ENCODE results near the gene GPR26. TPM values are rescaled to one million over a fixed set of nuclear protein-coding genes. Genes with fewer than 3 reads are reported as not detected.

GPR26 gene
- polyA plus RNA-seq, 1 of the 3 experiments (the other 2 are of a cell fraction) = not detected

DNA sequence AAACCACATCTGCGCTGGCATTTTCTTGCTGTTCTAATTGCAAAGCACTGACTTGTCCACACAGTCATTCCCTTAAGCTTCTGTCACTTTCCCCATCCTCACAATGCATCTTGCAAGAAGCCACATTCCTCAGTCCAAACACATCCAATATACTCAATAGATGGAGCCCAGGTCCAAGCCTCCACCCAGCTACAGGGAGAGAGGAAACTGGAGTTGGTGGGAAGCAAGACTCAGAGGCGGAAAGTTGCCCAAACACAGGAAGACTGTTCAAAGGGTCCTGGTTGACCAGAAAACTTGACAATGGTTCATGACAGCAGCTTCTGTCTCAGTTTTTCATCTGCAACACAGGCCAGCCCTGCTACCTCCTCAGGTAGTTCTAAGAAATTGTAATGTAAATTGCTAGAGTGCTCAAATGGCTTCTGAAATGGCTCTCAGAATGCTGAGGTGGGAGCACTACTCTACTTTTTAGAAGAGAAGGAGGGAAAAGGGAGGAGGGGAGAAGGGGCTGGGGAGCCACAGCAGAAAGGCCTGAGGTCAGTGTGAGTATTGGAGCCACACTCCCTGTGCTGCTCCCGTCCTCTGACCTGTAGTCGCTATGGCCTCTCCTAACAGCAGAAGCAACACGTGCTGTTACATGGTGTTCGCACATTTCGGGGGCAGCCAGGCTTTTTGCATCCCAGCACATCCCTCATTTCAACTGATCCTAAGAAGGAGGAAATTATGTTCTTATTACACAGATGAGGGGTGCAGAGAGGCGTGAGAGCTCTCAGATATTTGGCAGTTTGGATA is 46.9 kb upstream of the GPR26 start:
- Histone ChIP-seq H3K27me3 (ENCODE audit: insufficient read depth) (no peaks in the 10 kb centered on the region), H3K79me2 (ENCODE audit: insufficient read depth) (no peaks in the 10 kb centered on the region), H3K9me3 (no peaks in the 10 kb centered on the region), H2AFZ (ENCODE audit: low read depth) (no peak overlapping the region), H3K4me2 (no peak overlapping the region), H3F3A (replicated peaks; ENCODE audit: insufficient read depth) (no peaks in the 10 kb centered on the region), H3K9ac (no peak overlapping the region), H4K20me1 (ENCODE audit: insufficient read depth) (no peaks in the 10 kb centered on the region), H3K9me2 (no peaks in the 10 kb centered on the region), H3K4me1 (ENCODE audit: control insufficient read depth in 1 of 2, insufficient read depth in 2 of 2, low read depth in 1 of 2, low read length in 1 of 2) (peaks cover 0 to 3% of the 10 kb centered on the region in 2 experiments; a peak in 1 of 4 replicates), H3K27ac (ENCODE audit: low read depth in 2 of 2, low read length in 1 of 2) (no peak overlapping the region), H3K36me3 (replicated peaks in 1 of 2; ENCODE audit: control insufficient read depth in 1 of 2, insufficient read depth in 2 of 2, low read length in 1 of 2) (no peaks in the 10 kb centered on the region), H3K4me3 (ENCODE audit: low read depth in 2 of 2, low read length in 1 of 2) (no peak overlapping the region)
- CTCF ChIA-PET = no interaction called here
- POLR2A ChIA-PET = no interaction called here
- TF ChIP-seq GATA2 (CRISPR knock-in tag; IDR thresholded peaks at IDR 0.05) = no peak
- no peak for TF ChIP-seq FOXJ3 (CRISPR knock-in tag; IDR thresholded peaks at IDR 0.05)
- WGBS (ENCODE audit: low lambda C conversion rate) = 48% methylated on average over 8 of the region's 8 CpGs
- no peak for DNase-seq

DNA sequence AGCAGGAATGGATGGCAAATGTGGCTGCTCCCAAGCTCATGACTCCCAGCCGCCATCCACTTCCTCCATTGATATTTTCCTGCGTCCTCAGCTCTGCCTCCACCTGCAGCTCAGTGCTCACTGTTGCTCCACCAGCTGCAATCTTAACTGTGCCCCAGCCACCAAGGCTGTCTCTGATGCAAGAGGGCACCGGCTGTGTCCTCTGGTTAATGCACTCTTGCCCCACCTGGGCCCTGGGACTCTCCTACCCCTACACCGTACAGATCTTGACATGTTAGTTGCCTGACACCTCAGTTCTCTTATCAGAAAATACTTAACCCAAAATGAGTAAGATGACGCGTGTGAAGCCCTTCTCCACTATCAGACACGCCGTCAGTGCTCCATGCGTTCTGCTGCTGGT is 45.5 kb upstream of the GPR26 start:
- no peaks in the 10 kb centered on the region for H3K9me3 ChIP-seq
- no peaks in the 10 kb centered on the region for H3K79me2 ChIP-seq (ENCODE audit: insufficient read depth)
- H3K9ac ChIP-seq = no peak overlapping the region
- H3K4me2 ChIP-seq = no peak overlapping the region
- no peak overlapping the region for H3K27ac ChIP-seq (ENCODE audit: low read depth in 2 of 2, low read length in 1 of 2)
- no peaks in the 10 kb centered on the region for H3F3A ChIP-seq (replicated peaks; ENCODE audit: insufficient read depth)
- TF ChIP-seq RXRA (IDR thresholded peaks at IDR 0.05; ENCODE audit: borderline replicate concordance, low read depth) = no peak
- TF ChIP-seq, protein P1, sequence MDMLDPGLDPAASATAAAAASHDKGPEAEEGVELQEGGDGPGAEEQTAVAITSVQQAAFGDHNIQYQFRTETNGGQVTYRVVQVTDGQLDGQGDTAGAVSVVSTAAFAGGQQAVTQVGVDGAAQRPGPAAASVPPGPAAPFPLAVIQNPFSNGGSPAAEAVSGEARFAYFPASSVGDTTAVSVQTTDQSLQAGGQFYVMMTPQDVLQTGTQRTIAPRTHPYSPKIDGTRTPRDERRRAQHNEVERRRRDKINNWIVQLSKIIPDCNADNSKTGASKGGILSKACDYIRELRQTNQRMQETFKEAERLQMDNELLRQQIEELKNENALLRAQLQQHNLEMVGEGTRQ (IDR thresholded peaks at IDR 0.05; ENCODE audit: borderline replicate concordance, low read depth, low read length) = no peak
- TF ChIP-seq USF1 (IDR thresholded peaks at IDR 0.05; ENCODE audit: borderline replicate concordance, low read depth) = no peak
- TF ChIP-seq, protein P2, sequence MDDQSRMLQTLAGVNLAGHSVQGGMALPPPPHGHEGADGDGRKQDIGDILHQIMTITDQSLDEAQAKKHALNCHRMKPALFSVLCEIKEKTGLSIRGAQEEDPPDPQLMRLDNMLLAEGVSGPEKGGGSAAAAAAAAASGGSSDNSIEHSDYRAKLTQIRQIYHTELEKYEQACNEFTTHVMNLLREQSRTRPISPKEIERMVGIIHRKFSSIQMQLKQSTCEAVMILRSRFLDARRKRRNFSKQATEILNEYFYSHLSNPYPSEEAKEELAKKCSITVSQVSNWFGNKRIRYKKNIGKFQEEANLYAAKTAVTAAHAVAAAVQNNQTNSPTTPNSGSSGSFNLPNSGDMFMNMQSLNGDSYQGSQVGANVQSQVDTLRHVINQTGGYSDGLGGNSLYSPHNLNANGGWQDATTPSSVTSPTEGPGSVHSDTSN (IDR thresholded peaks at IDR 0.05) = no peak
- TF ChIP-seq GATA2 (CRISPR knock-in tag; IDR thresholded peaks at IDR 0.05) = 0 out of 2 replicates have a peak, but pooled peaks have one; percentile 25
- H2AFZ ChIP-seq (ENCODE audit: low read depth) = no peak overlapping the region
- H3K4me1 ChIP-seq (ENCODE audit: control insufficient read depth in 1 of 2, insufficient read depth in 2 of 2, low read depth in 1 of 2, low read length in 1 of 2) = peaks cover 0 to 3% of the 10 kb centered on the region in 2 experiments; a peak in 1 of 4 replicates
- H3K9me2 ChIP-seq = no peaks in the 10 kb centered on the region
- DNase-seq = no peak
- POLR2A ChIA-PET = no interaction called here
- 20% methylated on average over 9 of the region's 9 CpGs for WGBS (ENCODE audit: low lambda C conversion rate)
- CTCF ChIA-PET = no interaction called here
- no peaks in the 10 kb centered on the region for H3K36me3 ChIP-seq (replicated peaks in 1 of 2; ENCODE audit: control insufficient read depth in 1 of 2, insufficient read depth in 2 of 2, low read length in 1 of 2)
- H3K27me3 ChIP-seq (ENCODE audit: insufficient read depth) = no peaks in the 10 kb centered on the region
- H4K20me1 ChIP-seq (ENCODE audit: insufficient read depth) = no peaks in the 10 kb centered on the region
- no peak overlapping the region for H3K4me3 ChIP-seq (ENCODE audit: low read depth in 2 of 2, low read length in 1 of 2)

- CTCF ChIA-PET = interaction anchor here (0.5 to 1.0 kb wide), 2 partner anchors 9 to 124 kb away, joined by 3 read pairs; no protein-coding TSS in a partner anchor
- POLR2A ChIA-PET = no interaction called here
- H3K27me3 ChIP-seq (ENCODE audit: insufficient read depth) = no peaks in the 10 kb centered on the region
- H3K9ac ChIP-seq = no peak overlapping the region
- WGBS (ENCODE audit: low lambda C conversion rate) = 8% methylated on average over 2 of the region's 2 CpGs
- H4K20me1 ChIP-seq (ENCODE audit: insufficient read depth) = no peaks in the 10 kb centered on the region
- H3K4me3 ChIP-seq (ENCODE audit: low read depth in 2 of 2, low read length in 1 of 2) = no peak overlapping the region
- H3K9me2 ChIP-seq = no peaks in the 10 kb centered on the region
- no peaks in the 10 kb centered on the region for H3K79me2 ChIP-seq (ENCODE audit: insufficient read depth)
- H3K36me3 ChIP-seq (replicated peaks in 1 of 2; ENCODE audit: control insufficient read depth in 1 of 2, insufficient read depth in 2 of 2, low read length in 1 of 2) = no peaks in the 10 kb centered on the region
- no peak overlapping the region for H3K27ac ChIP-seq (ENCODE audit: low read depth in 2 of 2, low read length in 1 of 2)
- H2AFZ ChIP-seq (ENCODE audit: low read depth) = no peak overlapping the region
- H3F3A ChIP-seq (replicated peaks; ENCODE audit: insufficient read depth) = no peaks in the 10 kb centered on the region
- no peak overlapping the region for H3K4me2 ChIP-seq
- H3K4me1 ChIP-seq (ENCODE audit: control insufficient read depth in 1 of 2, insufficient read depth in 2 of 2, low read depth in 1 of 2, low read length in 1 of 2) = peaks cover 0 to 3% of the 10 kb centered on the region in 2 experiments; a peak in 1 of 4 replicates
- DNase-seq = no peak
- no peak for TF ChIP-seq POLR2AphosphoS5 (IDR thresholded peaks at IDR 0.05; ENCODE audit: low read depth, low read length)
- TF ChIP-seq, protein P2 (IDR thresholded peaks at IDR 0.05) = no peak
- TF ChIP-seq TCF12 (IDR thresholded peaks at IDR 0.05) = no peak
- TF ChIP-seq NRF1 (IDR thresholded peaks at IDR 0.05; ENCODE audit: low read depth, low read length) = no peak
- TF ChIP-seq EZH2phosphoT487 (IDR thresholded peaks at IDR 0.05; ENCODE audit: borderline replicate concordance, low read depth) = no peak
- TF ChIP-seq USF1 (IDR thresholded peaks at IDR 0.05; ENCODE audit: borderline replicate concordance, low read depth) = no peak
- no peak for TF ChIP-seq JUND (IDR thresholded peaks at IDR 0.05)
- no peaks in the 10 kb centered on the region for H3K9me3 ChIP-seq
These were observed 44.7 kb upstream of the GPR26 start for GRCh38 chr10:123621492-123621891.
